ENCODE data around the gene LIPC. TPM values are rescaled to one million over a fixed set of nuclear protein-coding genes. Genes with fewer than 3 reads are reported as not detected.

The LIPC gene
- polyA plus RNA-seq, 3 donors: 0.37 TPM; not detected in 2

GRCh38 chr15:58616171-58616570 is 184.4 kb downstream of the LIPC start:
- peaks cover 20% of the 10 kb centered on the region for H3K79me2 ChIP-seq (ENCODE audit: insufficient read depth, low read length)
- Mint-ChIP-seq H3K9me3 (peaks cover 4 to 28% (median 16%) of the 10 kb centered on the region in 7 donors), H3K27me3 (ENCODE audit: low read depth in 3 of 3) (peaks cover 0 to 2% (median 0%) of the 10 kb centered on the region in 3 donors), H3K27ac (no peak overlapping the region), H3K4me3 (no peak overlapping the region), H3K4me1 (peaks cover 5% of the 10 kb centered on the region), H3K36me3 (peaks cover 62 to 82% of the 10 kb centered on the region in 2 donors)
- no peaks in the 10 kb centered on the region for H3K27me3 ChIP-seq (ENCODE audit: control insufficient read depth in 2 of 2, insufficient read depth in 2 of 2, low read length in 2 of 2)
- H3K36me3 ChIP-seq (replicated peaks in 1 of 2; ENCODE audit: control insufficient read depth in 1 of 2, insufficient read depth in 2 of 2, low read length in 2 of 2): peaks cover 38 to 78% of the 10 kb centered on the region in 2 donors
- H3K9me3 ChIP-seq (replicated peaks in 1 of 2; ENCODE audit: control insufficient read depth in 1 of 2, insufficient read depth in 1 of 2, low read length in 2 of 2): peaks cover 7 to 8% of the 10 kb centered on the region in 2 donors
- no peaks in the 10 kb centered on the region for H3K4me1 ChIP-seq (ENCODE audit: control insufficient read depth in 1 of 2, insufficient read depth in 2 of 2, low read length in 2 of 2)
- no peak overlapping the region for H3K9ac ChIP-seq (ENCODE audit: insufficient read depth, low read length, poor library complexity, severe bottlenecking)
- H2AFZ ChIP-seq (ENCODE audit: insufficient read depth, low read depth, low read length, poor library complexity, severe bottlenecking): no peak overlapping the region
- no CpG with 5 or more reads among the region's 1 CpG for whole genome bisulfite sequencing (ENCODE audit: insufficient coverage)
- TF ChIP-seq, protein P1, sequence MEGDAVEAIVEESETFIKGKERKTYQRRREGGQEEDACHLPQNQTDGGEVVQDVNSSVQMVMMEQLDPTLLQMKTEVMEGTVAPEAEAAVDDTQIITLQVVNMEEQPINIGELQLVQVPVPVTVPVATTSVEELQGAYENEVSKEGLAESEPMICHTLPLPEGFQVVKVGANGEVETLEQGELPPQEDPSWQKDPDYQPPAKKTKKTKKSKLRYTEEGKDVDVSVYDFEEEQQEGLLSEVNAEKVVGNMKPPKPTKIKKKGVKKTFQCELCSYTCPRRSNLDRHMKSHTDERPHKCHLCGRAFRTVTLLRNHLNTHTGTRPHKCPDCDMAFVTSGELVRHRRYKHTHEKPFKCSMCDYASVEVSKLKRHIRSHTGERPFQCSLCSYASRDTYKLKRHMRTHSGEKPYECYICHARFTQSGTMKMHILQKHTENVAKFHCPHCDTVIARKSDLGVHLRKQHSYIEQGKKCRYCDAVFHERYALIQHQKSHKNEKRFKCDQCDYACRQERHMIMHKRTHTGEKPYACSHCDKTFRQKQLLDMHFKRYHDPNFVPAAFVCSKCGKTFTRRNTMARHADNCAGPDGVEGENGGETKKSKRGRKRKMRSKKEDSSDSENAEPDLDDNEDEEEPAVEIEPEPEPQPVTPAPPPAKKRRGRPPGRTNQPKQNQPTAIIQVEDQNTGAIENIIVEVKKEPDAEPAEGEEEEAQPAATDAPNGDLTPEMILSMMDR (IDR thresholded peaks at IDR 0.05): no peak
- intact Hi-C loops (cut with micrococcal nuclease): no loop called here
- no peak overlapping the region for H3K27ac ChIP-seq (ENCODE audit: low read depth in 1 of 2, low read length in 2 of 2)
- no peak for DNase-seq
- H4K20me1 ChIP-seq (ENCODE audit: insufficient read depth, low read length): peaks cover 58% of the 10 kb centered on the region
- no peak overlapping the region for H3K4me3 ChIP-seq (replicated peaks in 1 of 3; ENCODE audit: low read depth in 2 of 3, low read length in 3 of 3)
- no peak overlapping the region for H3K4me2 ChIP-seq (replicated peaks; ENCODE audit: extremely low read depth, low read length, poor library complexity, severe bottlenecking)

Small RNA genes lying within 50 kb of the gene (small RNA-seq; reads per million reads assigned to genes)
- not detected for gene AC084781.2 (ENCODE audit: insufficient read length, low read depth)

Data from CD14-positive monocyte (primary cell).